Activated naive CD4-positive, alpha-beta T cell treated with anti-CD3 and anti-CD28 coated beads, Interleukin-2, amount 10 ng/mL, durations not matched to agents 7 days and 5 days (primary cell): Measurements from ENCODE around the gene RFLNA.

Experiments
- CTCF ChIA-PET: fragments of 350-600 bp; sonication (Branson Sonifier 250); formaldehyde crosslinking; loops from one replicate; lab custom pipeline; 2021; ENCODE audit warnings: antibody characterized with exemption; lab: Charles Lee
- DNase-seq: peaks from one replicate; pipeline ENCODE4 v3.0.0-alpha.2; 2020
- H3K27ac Mint-ChIP-seq: one replicate; pipeline ENCODE4 v1.8.0; 2021; ENCODE audit warnings: mild to moderate bottlenecking, moderate library complexity, mixed read lengths
- H3K27me3 Mint-ChIP-seq: one replicate; pipeline ENCODE4 v1.8.0; 2021; ENCODE audit warnings: mild to moderate bottlenecking, mixed read lengths
- H3K36me3 Mint-ChIP-seq: one replicate; pipeline ENCODE4 v1.8.0; 2021; ENCODE audit warnings: mixed read lengths
- H3K4me1 Mint-ChIP-seq: one replicate; pipeline ENCODE4 v1.8.0; 2021; ENCODE audit warnings: mixed read lengths
- H3K4me3 Mint-ChIP-seq: one replicate; pipeline ENCODE4 v1.8.0; 2021; ENCODE audit warnings: mild to moderate bottlenecking, moderate library complexity, mixed read lengths
- H3K9me3 Mint-ChIP-seq: one replicate; pipeline ENCODE4 v1.8.0; 2021; ENCODE audit warnings: mixed read lengths

Gene RFLNA

GRCh38 chr12:124324803-124325705, 30.2 kb downstream of the RFLNA start:
- H3K9me3 Mint-ChIP-seq: peaks cover 17% of the 10 kb centered on the region
- H3K36me3 Mint-ChIP-seq: peaks cover 29% of the 10 kb centered on the region
- no peak overlapping the region for H3K27ac Mint-ChIP-seq
- H3K27me3 Mint-ChIP-seq: no peaks in the 10 kb centered on the region
- H3K4me1 Mint-ChIP-seq: no peaks in the 10 kb centered on the region
- no peak overlapping the region for H3K4me3 Mint-ChIP-seq
- no peak for DNase-seq
- CTCF ChIA-PET: no interaction called here

DNA sequence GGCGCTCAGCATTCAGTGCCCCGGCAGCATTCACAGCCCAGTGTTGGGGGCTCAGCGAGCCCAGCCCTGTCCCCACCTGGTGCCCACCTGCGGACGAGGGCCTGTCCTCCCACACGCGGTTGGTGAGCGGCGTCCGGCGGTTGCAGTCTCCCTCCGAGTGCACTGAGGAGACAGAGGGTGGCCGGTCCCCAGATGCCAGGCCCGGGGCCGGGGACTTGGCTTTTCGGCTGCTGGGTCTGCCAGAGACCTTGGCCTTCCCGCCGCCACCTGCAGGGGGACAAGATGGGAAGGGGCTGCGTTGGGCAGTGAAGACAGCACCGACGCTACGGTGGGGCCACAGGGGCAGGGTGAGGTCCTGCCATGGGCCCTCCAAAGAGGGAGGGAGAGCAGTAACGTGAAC, 31.2 kb downstream of the RFLNA start:
- peaks cover 29% of the 10 kb centered on the region for H3K36me3 Mint-ChIP-seq

GRCh38 chr12:124326871-124327270, 32.0 kb downstream of the RFLNA start:
- peaks cover 17% of the 10 kb centered on the region for H3K9me3 Mint-ChIP-seq
- no peaks in the 10 kb centered on the region for H3K4me1 Mint-ChIP-seq
- no peak for DNase-seq
- H3K27me3 Mint-ChIP-seq: no peaks in the 10 kb centered on the region
- H3K4me3 Mint-ChIP-seq: no peak overlapping the region
- no peak overlapping the region for H3K27ac Mint-ChIP-seq
- CTCF ChIA-PET: no interaction called here
- H3K36me3 Mint-ChIP-seq: peaks cover 29% of the 10 kb centered on the region

More for the DNA sequence above, 31.2 kb downstream of the RFLNA start:
- Mint-ChIP-seq H3K27ac (no peak overlapping the region), H3K9me3 (peaks cover 17% of the 10 kb centered on the region), H3K27me3 (no peaks in the 10 kb centered on the region), H3K4me1 (no peaks in the 10 kb centered on the region), H3K4me3 (no peak overlapping the region)
- DNase-seq: no peak
- CTCF ChIA-PET: no interaction called here

- Mint-ChIP-seq H3K27ac (no peak overlapping the region), H3K36me3 (peaks cover 33% of the 10 kb centered on the region), H3K27me3 (no peaks in the 10 kb centered on the region), H3K4me1 (no peaks in the 10 kb centered on the region), H3K9me3 (peaks cover 17% of the 10 kb centered on the region), H3K4me3 (no peak overlapping the region)
- CTCF ChIA-PET: no interaction called here
- no peak for DNase-seq
These were observed 32.6 kb downstream of the RFLNA start for GRCh38 chr12:124327362-124328043.

DNA sequence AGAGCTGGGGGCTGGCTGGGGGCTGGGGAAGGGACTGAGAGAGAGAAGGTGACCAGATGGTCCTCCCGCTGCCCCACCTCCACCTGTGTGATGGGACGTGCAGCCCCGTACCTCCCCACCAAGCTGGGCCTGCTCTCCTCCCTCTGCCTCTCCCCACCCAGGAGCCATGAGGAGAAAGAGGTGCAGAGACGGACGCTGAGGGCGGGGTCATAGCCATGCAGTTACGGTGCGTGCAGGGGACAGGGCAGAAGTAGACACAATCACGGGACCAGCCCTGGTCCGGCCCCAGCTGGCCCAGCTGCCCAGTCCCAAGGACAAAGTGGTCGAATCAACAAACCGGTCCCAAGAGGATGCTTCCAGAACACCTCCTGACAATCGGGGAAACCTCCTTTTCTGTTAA, 33.2 kb downstream of the RFLNA start:
- Mint-ChIP-seq H3K36me3 (peaks cover 37% of the 10 kb centered on the region), H3K9me3 (peaks cover 17% of the 10 kb centered on the region), H3K4me3 (no peak overlapping the region)

DNA sequence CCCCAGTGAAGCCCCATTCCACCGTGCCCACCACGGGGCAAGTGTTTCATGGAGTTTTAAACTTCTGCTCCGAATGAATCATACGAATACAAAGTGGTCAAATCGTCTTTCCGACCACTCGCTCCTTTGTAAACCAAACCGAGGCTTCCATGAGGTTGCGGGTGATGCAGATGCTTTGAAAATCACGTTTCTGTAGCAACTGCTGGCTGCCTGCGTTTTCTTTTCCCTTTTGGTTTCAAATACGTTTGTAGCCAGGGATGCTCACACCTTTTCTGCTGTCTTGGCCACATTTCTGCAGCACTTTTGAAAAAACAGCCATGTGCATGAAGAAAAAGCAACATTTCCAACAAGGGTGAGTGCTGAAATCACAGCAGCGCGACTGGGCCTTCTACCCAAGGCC, 33.7 kb downstream of the RFLNA start:
- Mint-ChIP-seq H3K27me3 (no peaks in the 10 kb centered on the region), H3K4me1 (no peaks in the 10 kb centered on the region), H3K36me3 (peaks cover 37% of the 10 kb centered on the region), H3K27ac (no peak overlapping the region), H3K4me3 (no peak overlapping the region), H3K9me3 (peaks cover 15% of the 10 kb centered on the region)
- no peak for DNase-seq
- CTCF ChIA-PET: no interaction called here

More for the DNA sequence above, 33.2 kb downstream of the RFLNA start:
- Mint-ChIP-seq H3K27me3 (no peaks in the 10 kb centered on the region), H3K27ac (no peak overlapping the region), H3K4me1 (no peaks in the 10 kb centered on the region)
- CTCF ChIA-PET: no interaction called here
- DNase-seq: no peak

DNA sequence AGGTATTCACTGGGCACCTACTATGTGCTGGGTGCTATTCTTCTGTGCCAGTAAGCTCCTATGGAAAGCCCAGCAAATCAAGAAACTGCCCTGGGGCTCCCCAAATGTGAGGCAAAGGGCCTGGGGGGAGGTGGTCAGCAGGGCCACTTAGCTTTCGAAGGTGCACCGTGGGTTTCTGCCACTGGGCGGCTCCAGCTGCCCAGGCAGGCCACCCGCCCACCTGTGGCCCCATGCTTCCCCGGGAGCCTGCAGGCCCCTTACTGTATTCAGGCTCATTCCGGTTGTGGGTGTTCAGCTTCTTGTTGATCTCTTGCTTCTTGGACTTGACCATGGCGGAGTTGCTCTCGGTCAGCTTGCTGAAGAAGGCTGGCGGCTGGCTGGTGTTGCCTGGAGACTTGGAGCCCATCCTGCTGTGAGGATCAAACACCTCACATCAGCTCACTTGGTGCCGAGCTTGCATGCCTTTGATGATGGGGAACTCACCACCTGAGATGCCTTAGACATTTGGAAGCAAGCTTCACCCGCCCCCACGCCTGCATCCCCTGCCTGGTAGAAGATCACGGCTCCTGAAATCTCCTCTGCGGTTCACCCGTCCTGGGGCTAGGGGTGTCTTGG, 37.3 kb downstream of the RFLNA start:
- no peaks in the 10 kb centered on the region for H3K9me3 Mint-ChIP-seq
- no peaks in the 10 kb centered on the region for H3K27me3 Mint-ChIP-seq
- CTCF ChIA-PET: interaction anchor here (0.7 to 1.6 kb wide), 2 partner anchors 13 to 436 kb away, joined by 3 read pairs; no protein-coding TSS in a partner anchor
- H3K4me3 Mint-ChIP-seq: no peak overlapping the region
- H3K27ac Mint-ChIP-seq: no peak overlapping the region
- peaks cover 35% of the 10 kb centered on the region for H3K36me3 Mint-ChIP-seq
- no peak for DNase-seq
- no peaks in the 10 kb centered on the region for H3K4me1 Mint-ChIP-seq

- H3K27me3 Mint-ChIP-seq: no peaks in the 10 kb centered on the region
- H3K36me3 Mint-ChIP-seq: peaks cover 32% of the 10 kb centered on the region
- CTCF ChIA-PET: interaction anchor here (1.6 kb wide), 1 partner anchor 13 kb away, joined by 3 read pairs; no protein-coding TSS in a partner anchor
- no peaks in the 10 kb centered on the region for H3K4me1 Mint-ChIP-seq
- H3K9me3 Mint-ChIP-seq: no peaks in the 10 kb centered on the region
- no peak overlapping the region for H3K27ac Mint-ChIP-seq
- H3K4me3 Mint-ChIP-seq: no peak overlapping the region
- DNase-seq: no peak
These were observed 38.0 kb downstream of the RFLNA start for GRCh38 chr12:124332900-124333299.

DNA sequence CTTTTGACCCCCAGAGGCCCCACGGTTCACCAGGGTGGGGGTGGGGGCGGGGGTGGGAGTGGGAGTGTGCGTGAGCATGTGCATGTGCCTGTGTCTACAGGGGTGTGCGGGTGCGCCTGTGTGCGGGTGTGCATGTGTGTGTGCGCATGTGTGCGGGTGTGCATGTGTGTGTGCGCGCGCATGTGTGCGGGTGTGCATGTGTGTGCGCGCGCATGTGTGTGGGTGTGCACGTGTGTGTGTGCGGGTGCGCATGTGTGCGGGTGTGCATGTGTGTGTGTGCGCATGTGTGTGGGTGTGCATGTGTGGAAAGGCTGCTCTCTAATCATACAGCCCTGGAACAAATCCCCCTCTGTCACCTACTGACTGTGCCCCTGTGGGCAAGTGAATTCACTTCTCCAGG, 38.8 kb downstream of the RFLNA start:
- Mint-ChIP-seq H3K27ac (no peak overlapping the region), H3K9me3 (no peaks in the 10 kb centered on the region), H3K27me3 (no peaks in the 10 kb centered on the region), H3K4me3 (no peak overlapping the region), H3K4me1 (no peaks in the 10 kb centered on the region), H3K36me3 (peaks cover 35% of the 10 kb centered on the region)
- no peak for DNase-seq
- CTCF ChIA-PET: no interaction called here

GRCh38 chr12:124334266-124334665, 39.4 kb downstream of the RFLNA start:
- Mint-ChIP-seq H3K27ac (no peak overlapping the region), H3K36me3 (peaks cover 35% of the 10 kb centered on the region)
- CTCF ChIA-PET: no interaction called here

DNA sequence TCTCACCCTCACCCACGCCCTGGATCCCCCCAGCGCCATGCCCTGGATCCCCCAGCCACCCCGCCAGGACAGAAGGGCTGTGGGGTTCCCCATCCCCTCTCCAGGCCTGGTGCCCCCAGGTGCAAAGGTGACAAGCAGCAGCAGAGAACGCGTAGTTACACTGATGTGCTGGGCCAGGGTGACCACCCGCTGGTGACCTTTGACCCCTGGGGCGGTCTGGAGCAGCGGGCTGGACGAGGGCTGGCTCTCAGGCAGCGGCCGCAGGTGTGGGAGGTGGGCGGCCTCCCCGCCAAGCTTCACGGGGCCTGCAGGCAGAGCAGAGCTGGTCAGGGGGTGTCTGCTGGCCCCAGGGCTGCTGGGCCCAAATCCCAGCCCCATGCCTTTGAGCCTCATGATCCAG, 40.1 kb downstream of the RFLNA start:
- Mint-ChIP-seq H3K27me3 (no peaks in the 10 kb centered on the region), H3K36me3 (peaks cover 32% of the 10 kb centered on the region), H3K4me1 (no peaks in the 10 kb centered on the region), H3K27ac (no peak overlapping the region), H3K4me3 (no peak overlapping the region), H3K9me3 (no peaks in the 10 kb centered on the region)
- CTCF ChIA-PET: no interaction called here
- no peak for DNase-seq

More at GRCh38 chr12:124334266-124334665, 39.4 kb downstream of the RFLNA start:
- no peak for DNase-seq
- no peaks in the 10 kb centered on the region for H3K27me3 Mint-ChIP-seq
- no peak overlapping the region for H3K4me3 Mint-ChIP-seq
- H3K9me3 Mint-ChIP-seq: no peaks in the 10 kb centered on the region
- H3K4me1 Mint-ChIP-seq: no peaks in the 10 kb centered on the region

GRCh38 chr12:124335426-124336183, 40.7 kb downstream of the RFLNA start:
- Mint-ChIP-seq H3K4me1 (no peaks in the 10 kb centered on the region), H3K36me3 (peaks cover 35% of the 10 kb centered on the region), H3K9me3 (no peaks in the 10 kb centered on the region), H3K27ac (no peak overlapping the region), H3K27me3 (no peaks in the 10 kb centered on the region), H3K4me3 (no peak overlapping the region)
- DNase-seq: no peak
- CTCF ChIA-PET: no interaction called here

- no peak for DNase-seq
- CTCF ChIA-PET: no interaction called here
- Mint-ChIP-seq H3K27me3 (no peaks in the 10 kb centered on the region), H3K36me3 (peaks cover 39% of the 10 kb centered on the region), H3K4me1 (no peaks in the 10 kb centered on the region), H3K4me3 (no peak overlapping the region), H3K27ac (no peak overlapping the region), H3K9me3 (no peaks in the 10 kb centered on the region)
These were observed 41.2 kb downstream of the RFLNA start for GRCh38 chr12:124336184-124336437.
